GM18498 (cell line): ENCODE results near the gene PTPN5.
A peak's percentile ranks its signal among the peaks of the same experiment; 100 is the strongest.

Experiments
- ATAC-seq: cut with Tn5 transposase; IDR thresholded peaks from one replicate; pipeline ENCODE4 v1.9.1; 2021; ENCODE audit warnings: mild to moderate bottlenecking, moderate library complexity; ENCODE audit not compliant: unreplicated experiment

The PTPN5 gene

DNA sequence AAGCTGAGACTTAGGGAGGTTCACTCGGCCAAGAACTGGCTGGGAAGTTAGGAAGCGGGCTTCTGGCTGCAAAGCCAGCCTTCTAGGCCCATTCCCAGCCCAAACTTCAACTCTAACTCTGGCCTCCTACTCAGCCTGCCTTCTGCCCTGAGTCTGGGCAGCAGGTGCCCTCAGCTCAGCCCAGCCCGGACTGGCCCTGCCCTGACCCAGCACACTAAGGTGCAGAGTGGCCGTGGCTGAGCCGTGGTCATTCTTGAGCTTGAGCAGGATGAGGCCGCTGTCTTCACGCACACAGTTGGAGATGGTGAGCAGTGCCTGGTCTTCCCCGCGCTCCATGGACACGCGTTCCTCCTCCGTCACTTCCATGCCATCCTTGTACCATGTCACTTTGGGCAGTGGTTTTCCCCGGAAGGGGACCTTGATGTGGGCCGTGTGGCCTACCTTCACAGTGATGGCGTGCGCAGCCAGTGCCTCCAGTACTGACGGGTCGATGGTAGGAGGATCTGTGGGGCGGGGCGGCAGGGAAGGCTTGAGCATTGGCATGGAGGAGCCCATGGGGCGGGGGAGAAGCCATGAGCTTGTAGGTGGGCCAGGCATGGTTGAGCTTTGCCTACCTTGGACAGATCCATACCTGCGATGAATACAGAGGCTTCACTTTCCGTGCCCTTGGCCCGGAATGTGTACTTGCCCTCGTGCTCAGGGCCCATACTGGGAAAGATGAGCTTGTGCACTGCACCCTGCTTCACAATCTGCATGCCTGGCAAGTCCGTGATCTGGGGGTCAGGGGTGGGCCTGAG is 77.8 kb downstream of the PTPN5 start:
- no peak for ATAC-seq

DNA sequence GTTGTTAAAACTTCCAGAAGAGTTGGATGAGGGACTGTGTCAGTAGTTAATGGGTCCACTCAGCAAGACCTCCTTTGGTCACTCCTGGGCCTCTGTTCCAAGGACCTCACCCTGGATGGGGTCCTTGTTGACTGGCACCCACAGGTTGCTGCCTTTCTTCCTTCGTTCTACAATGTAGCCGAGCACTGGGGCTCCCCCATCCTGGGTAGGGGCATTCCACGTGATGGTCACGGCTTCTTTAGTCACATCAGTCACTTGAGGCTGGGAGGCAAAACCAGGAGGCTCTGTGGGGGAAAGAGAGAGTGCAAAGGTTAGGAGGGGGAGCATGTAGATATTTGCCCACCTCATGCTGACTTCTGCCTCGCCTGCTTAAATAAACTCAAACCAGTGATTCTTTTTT is 81.1 kb downstream of the PTPN5 start:
- no peak for ATAC-seq

GRCh38 chr11:18709414-18709813 is 82.2 kb downstream of the PTPN5 start:
- ATAC-seq = no peak

GRCh38 chr11:18707811-18708340 is 83.7 kb downstream of the PTPN5 start:
- no peak for ATAC-seq

DNA sequence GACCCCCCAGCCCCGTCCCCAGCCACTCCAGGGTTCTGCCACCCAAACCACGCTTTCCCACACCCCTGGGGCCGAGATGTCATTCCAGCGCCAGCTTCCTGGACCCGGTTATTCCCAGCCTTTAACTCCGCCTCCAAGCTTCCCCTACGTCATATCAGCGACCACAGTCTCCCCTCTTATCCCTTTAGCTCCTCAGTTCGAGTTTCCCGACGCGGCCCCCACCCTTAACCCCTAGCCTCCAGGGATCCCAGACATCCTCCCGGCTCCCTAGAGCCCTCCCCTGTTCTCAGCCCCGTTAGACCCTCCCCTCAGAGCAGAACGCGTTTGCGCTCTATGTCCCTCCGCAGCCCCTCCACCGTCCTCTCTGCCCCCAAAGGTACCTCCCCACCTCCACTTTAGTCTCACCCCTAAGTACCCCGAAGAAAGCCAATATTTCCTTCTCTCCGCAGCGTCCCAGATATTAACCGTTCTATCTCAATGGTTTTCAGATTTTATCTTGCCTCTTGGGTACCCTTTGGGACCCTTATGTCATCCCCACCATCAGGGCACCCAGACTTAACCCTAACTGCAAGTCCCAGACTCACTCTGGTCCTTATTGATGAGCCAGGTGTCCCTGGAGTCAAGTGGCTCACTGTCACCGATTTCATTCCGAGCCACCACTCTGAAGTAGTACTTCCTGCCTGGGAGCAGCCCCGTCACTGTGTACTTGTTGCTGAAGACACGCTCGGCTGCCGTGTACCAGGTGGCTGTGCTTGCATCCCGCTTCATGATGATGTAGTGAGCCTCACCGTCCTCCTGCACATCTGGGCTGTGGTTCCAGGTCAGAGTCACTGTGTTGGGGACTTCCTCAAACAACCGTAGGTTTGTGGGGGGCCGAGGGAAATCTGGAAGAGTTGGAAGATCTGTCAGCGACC is 85.0 kb downstream of the PTPN5 start:
- no peak for ATAC-seq

DNA sequence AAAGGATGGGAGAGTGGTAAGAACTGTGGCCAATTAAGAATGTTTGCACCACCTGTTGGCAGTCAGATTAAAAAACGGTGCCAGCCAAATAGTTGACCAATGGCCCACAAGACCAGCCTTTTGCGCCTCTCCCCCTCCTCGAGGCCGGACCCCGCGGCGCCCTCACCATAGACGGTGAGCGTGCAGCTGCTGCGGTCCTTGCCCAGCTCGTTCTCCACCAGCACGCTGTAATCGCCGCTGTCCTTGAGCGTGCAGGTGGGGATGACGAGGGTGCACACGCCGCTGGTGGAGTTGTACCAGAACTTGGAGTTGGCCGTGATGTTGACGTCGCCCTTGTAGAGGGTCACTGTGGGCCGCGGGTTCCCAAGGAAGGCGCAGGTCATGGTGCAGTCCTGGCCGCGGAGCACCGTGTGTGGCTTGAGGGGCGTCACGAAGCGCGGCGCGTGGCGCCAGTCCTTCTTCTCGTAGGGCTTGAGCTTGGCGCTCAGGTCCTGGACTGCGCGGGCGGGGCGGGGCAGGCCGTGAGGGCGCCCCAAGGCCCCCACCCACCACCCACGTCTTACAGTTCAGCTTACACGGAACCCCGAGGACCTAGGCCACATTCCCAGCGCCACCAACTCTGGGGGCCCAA is 85.8 kb downstream of the PTPN5 start:
- ATAC-seq = no peak

DNA sequence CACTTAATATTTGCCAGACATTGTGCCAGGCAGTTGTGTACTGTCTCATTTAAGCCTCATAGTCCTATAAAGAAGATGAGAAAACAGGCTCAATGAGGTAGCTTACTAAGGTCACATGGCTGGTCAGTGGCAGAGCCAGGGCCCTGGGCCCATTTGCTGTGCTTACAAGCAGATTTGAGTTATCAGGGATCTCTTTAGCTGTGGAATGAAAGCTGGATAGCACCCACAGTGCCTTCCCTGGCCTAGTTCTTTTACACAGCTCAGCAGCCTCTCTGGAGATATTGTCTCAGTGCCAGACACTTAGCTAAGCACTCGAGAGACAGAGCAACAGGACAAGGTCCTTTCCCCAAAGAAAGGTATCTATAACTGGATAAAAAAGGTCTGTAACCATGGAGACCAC is 86.9 kb downstream of the PTPN5 start:
- ATAC-seq = no peak

- no peak for ATAC-seq
Measured at GRCh38 chr11:18704045-18704645, 87.5 kb downstream of the PTPN5 start.

- ATAC-seq = no peak
Measured at GRCh38 chr11:18703001-18703763, 88.4 kb downstream of the PTPN5 start.

DNA sequence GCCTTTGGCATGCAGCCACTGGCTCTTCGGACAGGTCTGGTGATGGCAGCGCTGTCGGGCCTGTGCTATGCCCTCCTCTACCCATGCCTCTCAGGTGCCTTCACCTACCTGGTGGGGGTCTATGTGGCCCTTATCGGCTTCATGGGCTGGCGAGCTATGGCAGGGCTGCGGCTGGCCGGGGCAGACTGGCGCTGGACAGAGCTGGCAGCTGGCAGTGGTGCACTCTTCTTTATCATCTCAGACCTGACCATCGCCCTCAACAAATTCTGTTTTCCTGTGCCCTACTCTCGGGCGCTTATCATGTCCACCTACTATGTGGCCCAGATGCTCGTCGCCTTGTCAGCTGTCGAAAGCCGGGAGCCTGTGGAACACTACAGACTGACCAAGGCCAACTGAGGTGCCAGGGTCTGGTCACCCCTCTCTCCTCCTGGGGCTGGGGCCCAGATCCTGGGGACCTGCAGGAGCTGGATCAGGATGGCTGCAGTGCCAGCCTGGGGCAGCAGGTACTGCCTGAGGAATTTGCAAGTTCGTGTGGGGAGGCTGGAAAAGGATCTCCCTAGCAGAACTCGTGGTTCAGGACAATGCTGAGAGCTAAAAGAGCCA is 89.9 kb downstream of the PTPN5 start:
- no peak for ATAC-seq

DNA sequence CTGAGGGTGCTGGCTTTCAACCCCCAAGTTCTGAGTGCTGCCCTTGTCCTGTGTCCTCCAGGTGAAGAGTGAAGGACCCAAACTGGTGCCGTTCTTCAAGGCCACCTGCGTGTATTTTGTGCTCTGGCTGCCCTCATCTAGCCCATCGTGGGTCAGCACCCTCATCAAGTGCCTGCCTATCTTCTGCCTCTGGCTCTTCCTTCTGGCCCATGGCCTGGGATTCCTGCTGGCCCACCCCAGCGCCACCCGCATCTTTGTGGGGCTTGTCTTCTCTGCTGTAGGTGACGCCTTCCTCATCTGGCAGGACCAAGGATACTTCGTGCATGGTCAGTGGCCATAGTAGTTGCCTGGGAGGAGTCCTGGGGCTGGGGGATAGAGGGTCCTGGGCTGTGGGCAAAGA is 90.7 kb downstream of the PTPN5 start:
- ATAC-seq = no peak

- no peak for ATAC-seq
Measured at GRCh38 chr11:18700375-18700774, 91.2 kb downstream of the PTPN5 start.

GRCh38 chr11:18699848-18700261 is 91.7 kb downstream of the PTPN5 start:
- ATAC-seq = no peak

DNA sequence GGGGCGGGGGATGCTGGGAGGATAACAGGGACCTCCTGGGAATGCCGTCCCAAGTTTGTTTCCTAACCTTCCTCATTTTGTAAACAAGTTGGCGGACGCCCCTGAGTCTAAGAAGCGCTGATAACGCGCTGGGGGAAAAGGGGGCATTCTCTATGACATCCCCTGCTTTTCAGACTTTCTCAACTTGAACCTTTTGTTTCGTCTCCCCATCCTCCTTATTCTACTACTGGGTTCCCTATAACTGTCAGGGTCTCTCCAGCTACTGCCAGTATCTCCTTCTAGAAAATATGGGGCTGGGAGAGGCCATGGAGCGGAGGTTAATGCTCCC is 92.4 kb downstream of the PTPN5 start:
- no peak for ATAC-seq

DNA sequence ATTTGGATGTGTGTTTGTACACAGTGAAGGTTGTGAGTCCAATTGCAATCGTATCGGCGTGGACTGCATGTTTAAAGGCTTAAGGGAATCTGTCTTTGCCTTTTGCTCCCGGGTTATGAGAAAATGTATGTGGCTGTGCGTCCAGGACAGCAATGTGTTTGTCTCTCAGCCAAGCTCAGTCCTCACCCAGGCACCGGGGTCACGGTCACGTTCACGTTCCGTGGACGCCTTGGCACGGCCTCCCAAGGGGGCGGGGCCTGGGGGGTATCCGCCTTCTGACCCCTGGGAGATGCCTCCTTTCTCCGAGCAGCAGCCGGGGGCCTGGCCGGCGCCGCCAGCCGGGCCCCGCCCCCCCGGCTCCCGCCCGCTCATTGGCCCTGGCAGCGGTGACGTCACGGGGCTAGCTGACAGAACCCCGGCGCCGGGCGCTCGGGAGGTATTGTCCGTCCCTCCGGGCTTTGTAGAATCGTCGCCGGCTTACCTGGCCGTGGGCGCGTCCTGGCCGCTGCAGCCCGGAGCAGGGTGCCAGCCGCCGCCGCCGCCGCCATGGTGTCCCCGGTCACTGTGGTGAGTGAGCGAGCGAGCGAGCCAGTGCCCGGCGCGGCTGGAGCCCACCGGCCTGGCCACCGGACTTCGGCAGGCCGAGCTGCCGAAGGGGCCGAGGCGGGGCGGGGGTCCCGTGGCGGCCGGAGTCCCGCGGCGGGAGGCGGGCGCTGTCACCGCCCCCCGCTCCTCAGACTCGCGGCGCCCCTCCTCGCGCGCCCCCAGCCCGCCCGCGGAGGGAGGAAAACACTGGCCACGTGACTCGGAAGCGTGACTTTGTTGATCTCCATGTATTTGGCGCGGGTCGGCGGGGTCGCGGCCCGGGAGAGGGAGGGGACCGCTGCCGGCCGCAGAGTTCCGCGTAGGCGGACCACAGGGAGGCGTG is 93.0 kb downstream of the PTPN5 start, which contains the start of gene TMEM86A:
Gene TMEM86A (plus strand): TSS at position 439 of the 928 bp plus-strand sequence. CDS start 108 bp downstream, at position 547.
- peak; percentile 96 for ATAC-seq

GRCh38 chr11:18697576-18697975 is 94.0 kb downstream of the PTPN5 start:
- ATAC-seq = no peak

GRCh38 chr11:18696638-18697225 is 94.9 kb downstream of the PTPN5 start:
- no peak for ATAC-seq
